NCI-H2196 treated with DMSO at 0.1 percent for 48 hours (cell line): ENCODE results near the gene BUB1.
"Not testable (repeated sequence)": the region's sequence is repeated elsewhere in the genome, so short reads cannot be mapped to it uniquely, and the experiment has no call there.

Experiments used
- DNase-seq: peaks from one replicate; lab custom pipeline; 2025; ENCODE audit not compliant: unreplicated experiment; lab: John Stamatoyannopoulos, UW

The BUB1 gene

GRCh38 chr2:110677530-110678456, at the start of gene BUB1:
Gene BUB1 (minus strand): TSS chr2:110678063. CDS start chr2:110677995, 68 bp downstream.
- DNase-seq = peak; percentile 91

GRCh38 chr2:110726285-110726684, 48.4 kb upstream of the BUB1 start:
- no peak for DNase-seq

- no peak for DNase-seq
Observed at GRCh38 chr2:110725859-110726258, 48.0 kb upstream of the BUB1 start.

GRCh38 chr2:110725370-110725769, 47.5 kb upstream of the BUB1 start:
- DNase-seq = no peak

- no peak for DNase-seq
Observed at GRCh38 chr2:110724820-110725219, 47.0 kb upstream of the BUB1 start.

GRCh38 chr2:110720547-110720946, 42.7 kb upstream of the BUB1 start:
- DNase-seq = no peak

GRCh38 chr2:110718990-110719389, 41.1 kb upstream of the BUB1 start:
- DNase-seq = no peak

GRCh38 chr2:110718382-110718781, 40.5 kb upstream of the BUB1 start:
- DNase-seq = no peak

- no peak for DNase-seq
Observed at GRCh38 chr2:110717734-110718133, 39.9 kb upstream of the BUB1 start.

- DNase-seq = no peak
Observed at GRCh38 chr2:110716959-110717645, 39.2 kb upstream of the BUB1 start.

GRCh38 chr2:110714452-110715224, 36.8 kb upstream of the BUB1 start:
- DNase-seq = no peak

- no peak for DNase-seq
Observed at GRCh38 chr2:110713513-110714362, 35.9 kb upstream of the BUB1 start.

GRCh38 chr2:110712737-110713136, 34.9 kb upstream of the BUB1 start:
- DNase-seq = no peak

GRCh38 chr2:110708455-110708854, 30.6 kb upstream of the BUB1 start:
- no peak for DNase-seq

GRCh38 chr2:110707386-110707965, 29.6 kb upstream of the BUB1 start:
- DNase-seq = no peak

- no peak for DNase-seq
Observed at GRCh38 chr2:110702514-110703380, 24.9 kb upstream of the BUB1 start.

GRCh38 chr2:110698253-110698652, 20.4 kb upstream of the BUB1 start:
- DNase-seq = not testable (repeated sequence)

- DNase-seq = not testable (repeated sequence)
Observed at GRCh38 chr2:110695146-110695898, 17.5 kb upstream of the BUB1 start.
